Ovary (tissue), 3 donors: ENCODE data around the gene ETV6.

Experiments
- CTCF ChIP-seq, 3 donors: fragments of 450-650 bp in 2 of 3; fragments of 200-600 bp in 1 of 3; IDR thresholded peaks; one replicate each; pipeline versions ENCODE4 v1.5.1 to v1.8.0; 2016 to 2022; ENCODE audit warnings: antibody characterized with exemption in 3 of 3, mild to moderate bottlenecking in 1 of 3
- EP300 ChIP-seq: sonication (generic); formaldehyde crosslinking; IDR thresholded peaks from one replicate; pipeline ENCODE4 v1.6.1; 2017; ENCODE audit warnings: antibody characterized with exemption
- donor health status: DM: no; HTN: no; CAD: no.

GRCh38 chr12:11732715-11733114 lies 83.2 kb downstream of the ETV6 start:
- TF ChIP-seq CTCF (IDR thresholded peaks at IDR 0.05): no peak
- TF ChIP-seq EP300: no peak
